K562 (cell line): Measurements from ENCODE around the gene SKIL. TPM values are rescaled to one million over a fixed set of nuclear protein-coding genes. Genes with fewer than 3 reads are reported as not detected.

Experiments used
- BHLHE40 ChIP-seq: IDR thresholded peaks from 2 replicates; pipeline ENCODE4 v1.6.1; 2011; ENCODE audit warnings: low read length, improper control_type of control experiment
- BRD4 ChIP-seq: fragments of 200-600 bp; sonication (generic); IDR thresholded peaks from 2 replicates; pipeline ENCODE4 v1.6.1; 2017; ENCODE audit warnings: inconsistent platforms
- E2F3 ChIP-seq: fragments of 250-450 bp; sonication (Bioruptor Pico); IDR thresholded peaks from 2 replicates; pipeline ENCODE4 v1.4.0; 2020; ENCODE audit warnings: mild to moderate bottlenecking
- FOXA1 ChIP-seq: fragments of 450-650 bp; IDR thresholded peaks from 2 replicates; pipeline ENCODE4 v1.6.1; 2016; ENCODE audit warnings: mild to moderate bottlenecking, borderline replicate concordance
- GATA2 ChIP-seq: sonication (generic); formaldehyde crosslinking; IDR thresholded peaks from 2 replicates; pipeline ENCODE4 v1.4.0; 2020; ENCODE audit warnings: mild to moderate bottlenecking, missing genetic modification reagents
- GTF3C2 ChIP-seq: IDR thresholded peaks from 3 replicates; pipeline ENCODE4 v1.6.1; 2011; ENCODE audit warnings: borderline replicate concordance, mild to moderate bottlenecking, moderate library complexity; ENCODE audit not compliant: insufficient read length; ENCODE audit errors: extremely low read depth
- NBN ChIP-seq: fragments of 450-650 bp; IDR thresholded peaks from 2 replicates; pipeline ENCODE4 v1.6.1; 2016; ENCODE audit warnings: low read depth, mild to moderate bottlenecking
- NFIC ChIP-seq: fragments of 450-650 bp; IDR thresholded peaks from 2 replicates; pipeline ENCODE4 v1.6.1; 2017; ENCODE audit warnings: mild to moderate bottlenecking, inconsistent platforms
- SMARCE1 ChIP-seq: fragments of 450-650 bp; IDR thresholded peaks from 2 replicates; pipeline ENCODE4 v1.7.1; 2016; ENCODE audit warnings: mild to moderate bottlenecking
- TCF7 ChIP-seq: sonication (generic); IDR thresholded peaks from 2 replicates; pipeline ENCODE4 v1.6.1; 2016; ENCODE audit warnings: antibody characterized with exemption, borderline replicate concordance
- TEAD4 ChIP-seq, 2 experiments: sonication (generic) in 1 of 2; formaldehyde crosslinking in 1 of 2; IDR thresholded peaks; 2 replicates each; pipeline versions ENCODE4 v1.6.1 to v1.8.0; 2012 to 2022; ENCODE audit warnings: borderline replicate concordance in 1 of 2, inconsistent platforms in 1 of 2, low read length in 1 of 2, mild to moderate bottlenecking in 1 of 2, missing genetic modification reagents in 1 of 2
- XRCC4 ChIP-seq: IDR thresholded peaks from one replicate; pipeline ENCODE4 v1.6.1; 2011; ENCODE audit not compliant: insufficient read depth, insufficient read length; ENCODE audit errors: extremely low read depth
- ZNF217 ChIP-seq: sonication (generic); formaldehyde crosslinking; IDR thresholded peaks from 2 replicates; pipeline ENCODE4 v1.8.0; 2022; ENCODE audit warnings: mild to moderate bottlenecking, missing genetic modification reagents
- ZNF232 ChIP-seq: sonication (generic); formaldehyde crosslinking; IDR thresholded peaks from 2 replicates; pipeline ENCODE4 v1.8.0; 2022; ENCODE audit warnings: mild to moderate bottlenecking, missing genetic modification reagents
- ZNF407 ChIP-seq: fragments of 450-650 bp; IDR thresholded peaks from 2 replicates; pipeline ENCODE4 v1.6.1; 2016; ENCODE audit warnings: low read depth
- ZNF408 ChIP-seq: fragments of 250-450 bp; sonication (Bioruptor Pico); IDR thresholded peaks from 2 replicates; pipeline ENCODE4 v1.4.0; 2020; ENCODE audit warnings: low read depth, mild to moderate bottlenecking, moderate library complexity
- polyA plus RNA-seq, 8 experiments: library from polyadenylated mRNA; depleted of rRNA in 4 of 8; stranded (reverse) in 5 of 8; unstranded in 3 of 8; fragments of >200 nt; fragmentation: Nextera tagmentation in 2 of 8; fragmentation: Illumina TruSeq in 1 of 8; extraction: Ambion mirVana in 2 of 8; extraction: Trizol in 1 of 8; gene quantifications; 2 replicates each; pipeline versions ENCODE4 v1.2.1 to v1.2.3, GENCODE V29; 2011 to 2014; ENCODE audit warnings: inconsistent platforms in 1 of 8, missing spikeins in 1 of 8
- total RNA-seq, 7 experiments: library from RNA; depleted of rRNA in 6 of 7; stranded (reverse); fragments of >200 nt in 6 of 7; fragmentation: Illumina TruSeq in 2 of 7; extraction: Trizol in 2 of 7; gene quantifications; 2 replicates each; pipeline versions ENCODE4 v1.2.1 to v1.2.3, GENCODE V29; 2011 to 2021; ENCODE audit warnings: low replicate concordance in 1 of 7

SKIL gene
- total and polyA plus RNA-seq, 9 of the 15 experiments (the other 6 are each of a cell fraction or from before 2014, with no cell fraction given), result 4.3 to 19.1 (median 9.7) TPM

GRCh38 chr3:170357176-170358041, at the start of gene SKIL (continued):
- TF ChIP-seq FOXA1 (no peak), ZNF407 (no peak), ZNF217 (CRISPR knock-in tag) (no peak), BRD4 (peak; percentile 81; the same call in 1 of the 2 replicates), TCF7 (no peak), ZNF408 (CRISPR knock-in tag) (no peak), NBN (no peak), TEAD4 (IDR thresholded peaks at IDR 0.05; ENCODE audit: low read length) (no peak), TEAD4 (CRISPR knock-in tag; IDR thresholded peaks at IDR 0.05; ENCODE audit: borderline replicate concordance) (no peak), E2F3 (CRISPR knock-in tag) (no peak), NFIC (peak; percentile 77), SMARCE1 (no peak), GATA2 (CRISPR knock-in tag) (no peak), BHLHE40 (no peak), ZNF232 (no peak), XRCC4 (no peak), GTF3C2 (no peak)
